Activated CD4-positive, alpha-beta memory T cell treated with anti-CD3 and anti-CD28 coated beads, Interleukin-2, amount 10 ng/mL, durations not matched to agents 7 days and 5 days (primary cell): ENCODE measurements around the gene FNBP1. TPM values are rescaled to one million over a fixed set of nuclear protein-coding genes. Genes with fewer than 3 reads are reported as not detected.

Source experiments
- CTCF ChIA-PET: fragments of 350-600 bp; sonication (Branson Sonifier 250); formaldehyde crosslinking; loops from one replicate; lab custom pipeline; 2021; ENCODE audit warnings: antibody characterized with exemption, inconsistent platforms; lab: Charles Lee
- POLR2A ChIA-PET: fragments of 350-600 bp; sonication (Branson Sonifier 250); formaldehyde crosslinking; loops from one replicate; lab custom pipeline; 2021; ENCODE audit warnings: antibody characterized with exemption; lab: Charles Lee
- DNase-seq: peaks from one replicate; pipeline ENCODE4 v3.0.0-alpha.2; 2020
- H3K27ac Mint-ChIP-seq: one replicate; pipeline ENCODE4 v1.8.0; 2021; ENCODE audit warnings: mild to moderate bottlenecking, mixed read lengths
- H3K27me3 Mint-ChIP-seq: one replicate; pipeline ENCODE4 v1.8.0; 2021; ENCODE audit warnings: mixed read lengths
- H3K36me3 Mint-ChIP-seq: one replicate; pipeline ENCODE4 v1.8.0; 2021; ENCODE audit warnings: low read depth, mixed read lengths
- H3K4me1 Mint-ChIP-seq: one replicate; pipeline ENCODE4 v1.8.0; 2021; ENCODE audit warnings: mixed read lengths
- H3K4me3 Mint-ChIP-seq: one replicate; pipeline ENCODE4 v1.8.0; 2021; ENCODE audit warnings: mild to moderate bottlenecking, mixed read lengths
- H3K9me3 Mint-ChIP-seq: one replicate; pipeline ENCODE4 v1.8.0; 2021; ENCODE audit warnings: mixed read lengths
- total RNA-seq, 2 experiments: library from RNA; stranded (reverse); gene quantifications; one replicate each; pipeline ENCODE4 v1.2.3, GENCODE V29; 2021

Gene FNBP1
- total RNA-seq, 2 experiments from 2014 or later = 208 to 213 TPM

- H3K36me3 Mint-ChIP-seq = peaks cover 31% of the 10 kb centered on the region
- ChIA-PET POLR2A (interaction anchor here (0.7 to 1.2 kb wide), 5 partner anchors 9 to 38 kb away, joined by 3 to 4 read pairs (median 3); partner anchors contain the start of gene C9orf78), CTCF (interaction anchor here (0.7 to 1.2 kb wide), 3 partner anchors 10 to 59 kb away, joined by 3 to 5 read pairs (median 3); no protein-coding TSS in a partner anchor)
- no peak overlapping the region for H3K27ac Mint-ChIP-seq
- H3K27me3 Mint-ChIP-seq = no peaks in the 10 kb centered on the region
- no peak overlapping the region for H3K4me3 Mint-ChIP-seq
- peaks cover 19% of the 10 kb centered on the region for H3K4me1 Mint-ChIP-seq
- no peak for DNase-seq
- H3K9me3 Mint-ChIP-seq = no peaks in the 10 kb centered on the region
These were observed 194.1 kb downstream of the FNBP1 start for GRCh38 chr9:129848712-129849441.

GRCh38 chr9:129845373-129845772 lies 197.6 kb downstream of the FNBP1 start:
- Mint-ChIP-seq H3K4me3 (no peak overlapping the region), H3K9me3 (no peaks in the 10 kb centered on the region), H3K27ac (peak overlapping the region; percentile 58), H3K27me3 (no peaks in the 10 kb centered on the region), H3K36me3 (peaks cover 12% of the 10 kb centered on the region), H3K4me1 (peaks cover 19% of the 10 kb centered on the region)
- ChIA-PET POLR2A (interaction anchor here (0.7 to 2.6 kb wide), 5 partner anchors 10 to 40 kb away, joined by 3 to 10 read pairs (median 5); no protein-coding TSS in a partner anchor), CTCF (interaction anchor here (0.5 to 1.6 kb wide), 2 partner anchors 9 to 474 kb away, joined by 3 to 5 read pairs; partner anchors contain the start of genes C9orf78 and USP20)
- no peak for DNase-seq

- Mint-ChIP-seq H3K27me3 (no peaks in the 10 kb centered on the region), H3K9me3 (no peaks in the 10 kb centered on the region), H3K27ac (no peak overlapping the region), H3K36me3 (peaks cover 26% of the 10 kb centered on the region), H3K4me3 (no peak overlapping the region), H3K4me1 (peaks cover 60% of the 10 kb centered on the region)
- DNase-seq = no peak
- CTCF ChIA-PET = no interaction called here
- POLR2A ChIA-PET = interaction anchor here (2.3 kb wide), 1 partner anchor 23 kb away, joined by 7 read pairs; no protein-coding TSS in a partner anchor
These were observed 201.9 kb downstream of the FNBP1 start for GRCh38 chr9:129841071-129841470.

- ChIA-PET POLR2A (interaction anchor here (2.3 kb wide), 1 partner anchor 24 kb away, joined by 7 read pairs; no protein-coding TSS in a partner anchor), CTCF (no interaction called here)
- Mint-ChIP-seq H3K27ac (peak overlapping the region; percentile 44), H3K9me3 (no peaks in the 10 kb centered on the region), H3K36me3 (peaks cover 33% of the 10 kb centered on the region), H3K4me1 (peaks cover 56% of the 10 kb centered on the region), H3K4me3 (no peak overlapping the region), H3K27me3 (no peaks in the 10 kb centered on the region)
- DNase-seq = no peak
These were observed 203.0 kb downstream of the FNBP1 start for GRCh38 chr9:129840034-129840433.

- Mint-ChIP-seq H3K4me3 (no peak overlapping the region), H3K27me3 (no peaks in the 10 kb centered on the region), H3K27ac (peak overlapping the region; percentile 71), H3K4me1 (peaks cover 56% of the 10 kb centered on the region), H3K36me3 (peaks cover 39% of the 10 kb centered on the region), H3K9me3 (no peaks in the 10 kb centered on the region)
- ChIA-PET CTCF (interaction anchor here (0.7 to 1.4 kb wide), 3 partner anchors 9 to 46 kb away, joined by 3 to 7 read pairs (median 6); no protein-coding TSS in a partner anchor), POLR2A (interaction anchor here (1.0 to 6.4 kb wide), 5 partner anchors 11 to 48 kb away, joined by 3 to 145 read pairs (median 3); no protein-coding TSS in a partner anchor)
- no peak for DNase-seq
These were observed 203.5 kb downstream of the FNBP1 start for GRCh38 chr9:129839324-129840023.

- ChIA-PET POLR2A (interaction anchor here (0.9 to 6.4 kb wide), 6 partner anchors 12 to 74 kb away, joined by 3 to 145 read pairs (median 3); no protein-coding TSS in a partner anchor), CTCF (interaction anchor here (0.7 to 1.4 kb wide), 3 partner anchors 10 to 47 kb away, joined by 3 to 7 read pairs (median 6); no protein-coding TSS in a partner anchor)
- Mint-ChIP-seq H3K36me3 (peaks cover 45% of the 10 kb centered on the region), H3K9me3 (no peaks in the 10 kb centered on the region), H3K27ac (peak overlapping the region; percentile 71), H3K4me3 (peak overlapping the region; percentile 40), H3K4me1 (peaks cover 63% of the 10 kb centered on the region), H3K27me3 (no peaks in the 10 kb centered on the region)
- no peak for DNase-seq
These were observed 204.2 kb downstream of the FNBP1 start for GRCh38 chr9:129838707-129839259.

Other genes starting within 250 kb of the FNBP1 start
- 10 to 100 TPM; 29.0 to 30.8 TPM for gene TOR1B, start 240.0 kb downstream of the FNBP1 start, total RNA-seq
- 10 to 100 TPM; 54.6 to 56.9 TPM for gene TOR1A, start 219.1 kb downstream of the FNBP1 start, total RNA-seq
- 10 to 100 TPM; 61.6 to 66.2 TPM for gene C9orf78, start 207.9 kb downstream of the FNBP1 start, total RNA-seq
- 10 to 100 TPM; 86.4 to 87.6 TPM for gene USP20, start 207.7 kb downstream of the FNBP1 start, total RNA-seq
- 10 to 100 TPM; 25.1 to 26.3 TPM for gene GPR107, start 10.7 kb upstream of the FNBP1 start, total RNA-seq
- gene NCS1, start 129.2 kb upstream of the FNBP1 start, total RNA-seq = 1 to 10 TPM; 2.8 to 3.1 TPM
- gene HMCN2, start 222.6 kb upstream of the FNBP1 start, total RNA-seq = not detected